Measurements from ENCODE around the gene WDFY2. TPM values are rescaled to one million over a fixed set of nuclear protein-coding genes. Genes with fewer than 3 reads are reported as not detected.

WDFY2 gene
- polyA plus RNA-seq, 1 donor from 2014 or later = 5.3 TPM

DNA sequence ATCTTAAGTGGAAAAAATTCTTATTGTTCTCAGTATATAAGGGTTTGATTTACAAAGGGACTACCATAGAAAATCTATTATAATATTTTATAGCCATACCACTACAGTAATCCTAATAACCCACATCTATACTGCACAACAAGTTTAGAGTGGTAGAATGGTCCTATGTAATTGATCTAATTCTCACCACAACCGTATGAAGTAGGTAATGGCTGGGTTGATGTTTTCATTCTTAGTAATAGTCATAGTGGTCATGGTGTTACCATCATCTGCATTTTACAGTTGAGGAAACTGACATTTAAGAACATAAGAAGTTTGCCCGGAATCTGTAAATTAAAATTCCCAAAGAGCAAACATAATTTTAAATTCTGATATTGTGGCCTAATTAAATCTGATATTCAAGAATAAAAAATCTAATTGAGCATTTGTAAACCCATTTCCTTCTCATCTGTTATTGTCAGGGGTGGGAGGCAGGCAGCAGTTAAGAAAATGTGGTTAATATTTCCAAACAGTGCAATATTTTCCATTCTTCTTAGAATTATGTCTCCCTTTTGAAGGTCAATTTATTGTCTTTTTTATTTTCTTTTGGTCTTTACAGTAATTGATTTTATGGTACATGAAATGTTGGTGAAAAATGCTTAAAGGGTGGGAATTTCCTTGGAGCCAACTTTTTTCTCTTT lies 154.1 kb downstream of the WDFY2 start:
- H3K79me2 ChIP-seq (replicated peaks; ENCODE audit: insufficient read depth, low read length) = no peaks in the 10 kb centered on the region
- no peaks in the 10 kb centered on the region for H3K9me2 ChIP-seq (ENCODE audit: insufficient read depth, low read length)
- H3K27me3 ChIP-seq (ENCODE audit: insufficient read depth, low read depth, low read length) = no peaks in the 10 kb centered on the region
- H3K9me3 ChIP-seq (ENCODE audit: low read length) = no peaks in the 10 kb centered on the region
- no peak overlapping the region for H3K27ac ChIP-seq (ENCODE audit: low read length)
- no peaks in the 10 kb centered on the region for H4K20me1 ChIP-seq (ENCODE audit: insufficient read depth)
- H3K9ac ChIP-seq (ENCODE audit: low read length) = no peak overlapping the region
- H2AFZ ChIP-seq (ENCODE audit: low read depth, low read length) = no peak overlapping the region
- no peak overlapping the region for H3K4me2 ChIP-seq (ENCODE audit: low read length)
- H3K4me3 ChIP-seq (ENCODE audit: low read length) = no peak overlapping the region
- H3K36me3 ChIP-seq (ENCODE audit: insufficient read depth, low read length) = no peaks in the 10 kb centered on the region
- no peak for TF ChIP-seq TAF1 (IDR thresholded peaks at IDR 0.05; ENCODE audit: low read depth)
- TF ChIP-seq MXI1 (conservative IDR thresholded peaks at IDR 0.05; ENCODE audit: poor library complexity, severe bottlenecking) = no peak
- no peak for TF ChIP-seq POLR2AphosphoS5 (IDR thresholded peaks at IDR 0.05)
- no peak for TF ChIP-seq RAD21 (conservative IDR thresholded peaks at IDR 0.05)
- no peak for TF ChIP-seq EZH2 (IDR thresholded peaks at IDR 0.05; ENCODE audit: borderline replicate concordance, insufficient read depth, low read length, poor library complexity, severe bottlenecking)
- TF ChIP-seq, protein P1, sequence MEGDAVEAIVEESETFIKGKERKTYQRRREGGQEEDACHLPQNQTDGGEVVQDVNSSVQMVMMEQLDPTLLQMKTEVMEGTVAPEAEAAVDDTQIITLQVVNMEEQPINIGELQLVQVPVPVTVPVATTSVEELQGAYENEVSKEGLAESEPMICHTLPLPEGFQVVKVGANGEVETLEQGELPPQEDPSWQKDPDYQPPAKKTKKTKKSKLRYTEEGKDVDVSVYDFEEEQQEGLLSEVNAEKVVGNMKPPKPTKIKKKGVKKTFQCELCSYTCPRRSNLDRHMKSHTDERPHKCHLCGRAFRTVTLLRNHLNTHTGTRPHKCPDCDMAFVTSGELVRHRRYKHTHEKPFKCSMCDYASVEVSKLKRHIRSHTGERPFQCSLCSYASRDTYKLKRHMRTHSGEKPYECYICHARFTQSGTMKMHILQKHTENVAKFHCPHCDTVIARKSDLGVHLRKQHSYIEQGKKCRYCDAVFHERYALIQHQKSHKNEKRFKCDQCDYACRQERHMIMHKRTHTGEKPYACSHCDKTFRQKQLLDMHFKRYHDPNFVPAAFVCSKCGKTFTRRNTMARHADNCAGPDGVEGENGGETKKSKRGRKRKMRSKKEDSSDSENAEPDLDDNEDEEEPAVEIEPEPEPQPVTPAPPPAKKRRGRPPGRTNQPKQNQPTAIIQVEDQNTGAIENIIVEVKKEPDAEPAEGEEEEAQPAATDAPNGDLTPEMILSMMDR (IDR thresholded peaks at IDR 0.05; ENCODE audit: poor library complexity, severe bottlenecking) = no peak
- no peak for TF ChIP-seq EP300 (conservative IDR thresholded peaks at IDR 0.05; ENCODE audit: poor library complexity, severe bottlenecking)
- TF ChIP-seq SMC3 (conservative IDR thresholded peaks at IDR 0.05; ENCODE audit: poor library complexity) = no peak
- no peak for TF ChIP-seq REST (IDR thresholded peaks at IDR 0.05; ENCODE audit: borderline replicate concordance)
- no peaks in the 10 kb centered on the region for H3F3A ChIP-seq (ENCODE audit: insufficient read depth, low read length, poor library complexity, severe bottlenecking)

DNA sequence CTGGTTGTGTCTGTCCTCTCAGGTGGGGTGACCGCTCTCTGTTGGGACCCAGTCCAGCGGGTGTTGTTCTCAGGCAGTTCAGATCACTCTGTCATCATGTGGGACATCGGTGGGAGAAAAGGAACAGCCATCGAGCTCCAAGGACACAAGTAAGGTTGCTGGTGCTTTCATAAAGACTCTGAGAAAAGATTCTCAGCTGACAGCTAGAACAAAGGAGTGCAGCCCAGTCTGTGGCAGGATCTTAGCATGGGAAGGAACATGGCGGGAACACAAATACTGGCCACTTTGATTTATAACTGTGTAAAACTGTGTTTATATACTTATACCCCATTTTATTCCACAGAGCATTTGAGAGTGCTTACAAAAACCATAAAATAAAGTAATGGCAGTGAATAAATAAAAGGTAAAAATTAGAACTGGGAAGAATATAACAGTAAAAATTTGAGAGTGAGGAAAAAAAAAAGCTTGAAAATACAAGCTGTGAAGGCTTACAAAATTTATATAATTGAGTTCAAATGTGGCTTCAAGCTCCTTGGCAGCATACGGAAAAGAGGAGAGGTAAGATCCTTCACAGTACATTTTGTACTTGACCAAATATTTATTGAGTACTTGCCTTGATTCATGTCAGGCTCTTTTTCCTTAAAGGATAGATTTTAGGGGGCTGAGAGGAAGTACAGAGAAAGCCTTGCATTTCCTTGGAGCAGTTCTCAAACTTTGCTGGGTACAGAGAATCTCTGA lies 154.9 kb downstream of the WDFY2 start:
- Histone ChIP-seq H3K27ac (ENCODE audit: low read length) (no peak overlapping the region), H3K9me2 (ENCODE audit: insufficient read depth, low read length) (no peaks in the 10 kb centered on the region), H3K27me3 (ENCODE audit: insufficient read depth, low read depth, low read length) (no peaks in the 10 kb centered on the region), H3K4me2 (ENCODE audit: low read length) (no peak overlapping the region), H3K4me3 (ENCODE audit: low read length) (no peak overlapping the region), H3F3A (ENCODE audit: insufficient read depth, low read length, poor library complexity, severe bottlenecking) (no peaks in the 10 kb centered on the region), H4K20me1 (ENCODE audit: insufficient read depth) (no peaks in the 10 kb centered on the region), H2AFZ (ENCODE audit: low read depth, low read length) (no peak overlapping the region), H3K79me2 (replicated peaks; ENCODE audit: insufficient read depth, low read length) (no peaks in the 10 kb centered on the region), H3K36me3 (ENCODE audit: insufficient read depth, low read length) (no peaks in the 10 kb centered on the region), H3K9ac (ENCODE audit: low read length) (no peak overlapping the region), H3K9me3 (ENCODE audit: low read length) (no peaks in the 10 kb centered on the region)
- TF ChIP-seq REST (IDR thresholded peaks at IDR 0.05; ENCODE audit: borderline replicate concordance) = no peak
- no peak for TF ChIP-seq EP300 (conservative IDR thresholded peaks at IDR 0.05; ENCODE audit: poor library complexity, severe bottlenecking)
- TF ChIP-seq SMC3 (conservative IDR thresholded peaks at IDR 0.05; ENCODE audit: poor library complexity) = no peak
- TF ChIP-seq POLR2AphosphoS5 (IDR thresholded peaks at IDR 0.05) = no peak
- no peak for TF ChIP-seq TAF1 (IDR thresholded peaks at IDR 0.05; ENCODE audit: low read depth)
- TF ChIP-seq RAD21 (conservative IDR thresholded peaks at IDR 0.05) = no peak
- TF ChIP-seq, protein P1 (IDR thresholded peaks at IDR 0.05; ENCODE audit: poor library complexity, severe bottlenecking) = no peak
- no peak for TF ChIP-seq MXI1 (conservative IDR thresholded peaks at IDR 0.05; ENCODE audit: poor library complexity, severe bottlenecking)
- no peak for TF ChIP-seq EZH2 (IDR thresholded peaks at IDR 0.05; ENCODE audit: borderline replicate concordance, insufficient read depth, low read length, poor library complexity, severe bottlenecking)
